Subcutaneous abdominal adipose tissue (tissue), 5 donors: ENCODE data around the gene C8G.

ENCODE experiments used
- H3K27ac ChIP-seq: one replicate; pipeline ENCODE4 v1.7.0; 2013; ENCODE audit warnings: low read depth, mild to moderate bottlenecking, inconsistent platforms, low read length, moderate library complexity
- H3K27me3 ChIP-seq, 5 donors: one replicate each; pipeline ENCODE4 v1.7.0; 2013; ENCODE audit warnings: low read length in 5 of 5, inconsistent platforms in 1 of 5; ENCODE audit not compliant: control insufficient read depth in 5 of 5, insufficient read depth in 4 of 5
- H3K36me3 ChIP-seq, 5 donors: one replicate each; pipeline ENCODE4 v1.7.0; 2013; ENCODE audit warnings: low read length in 5 of 5; ENCODE audit not compliant: control insufficient read depth in 5 of 5, insufficient read depth in 5 of 5
- H3K4me1 ChIP-seq, 5 donors: one replicate each; pipeline ENCODE4 v1.7.0; 2013; ENCODE audit warnings: low read length in 5 of 5, mild to moderate bottlenecking in 3 of 5, moderate library complexity in 1 of 5; ENCODE audit not compliant: control insufficient read depth in 5 of 5, insufficient read depth in 5 of 5
- H3K4me3 ChIP-seq, 5 donors: one replicate each; pipeline ENCODE4 v1.7.0; 2013; ENCODE audit warnings: low read length in 5 of 5, low read depth in 1 of 5
- H3K9ac ChIP-seq, 5 donors: one replicate each; pipeline ENCODE4 v1.7.0; 2013; ENCODE audit warnings: low read length in 5 of 5, mild to moderate bottlenecking in 4 of 5, moderate library complexity in 3 of 5
- H3K9me3 ChIP-seq, 5 donors: one replicate each; pipeline ENCODE4 v1.7.0; 2013; ENCODE audit warnings: low read length in 5 of 5; ENCODE audit not compliant: control insufficient read depth in 5 of 5
- donor health status: healthy.
- donor health status: healthy.
- donor health status: healthy.
- donor health status: healthy.
- donor health status: healthy.

Gene C8G

DNA sequence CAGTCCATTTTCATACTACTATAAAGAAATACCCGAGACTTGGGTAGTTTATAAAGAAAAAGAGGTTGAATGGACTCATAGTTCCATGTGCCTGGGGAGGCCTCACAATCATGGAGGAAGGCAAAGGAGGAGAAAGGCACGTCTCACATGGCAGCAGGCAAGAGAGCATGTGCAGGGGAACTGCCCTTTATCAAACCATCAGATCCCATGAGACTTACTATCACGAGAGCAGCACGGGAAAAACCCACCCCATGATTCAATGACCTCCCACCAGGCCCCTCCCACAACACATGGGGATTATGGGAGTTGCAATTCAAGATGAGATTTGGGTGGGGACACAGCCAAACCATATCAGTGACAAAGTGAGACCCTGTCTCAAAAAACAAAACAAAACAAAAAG, 38.8 kb upstream of the C8G start:
- peaks cover 0 to 46% (median 33%) of the 10 kb centered on the region in 5 donors for H3K36me3 ChIP-seq

DNA sequence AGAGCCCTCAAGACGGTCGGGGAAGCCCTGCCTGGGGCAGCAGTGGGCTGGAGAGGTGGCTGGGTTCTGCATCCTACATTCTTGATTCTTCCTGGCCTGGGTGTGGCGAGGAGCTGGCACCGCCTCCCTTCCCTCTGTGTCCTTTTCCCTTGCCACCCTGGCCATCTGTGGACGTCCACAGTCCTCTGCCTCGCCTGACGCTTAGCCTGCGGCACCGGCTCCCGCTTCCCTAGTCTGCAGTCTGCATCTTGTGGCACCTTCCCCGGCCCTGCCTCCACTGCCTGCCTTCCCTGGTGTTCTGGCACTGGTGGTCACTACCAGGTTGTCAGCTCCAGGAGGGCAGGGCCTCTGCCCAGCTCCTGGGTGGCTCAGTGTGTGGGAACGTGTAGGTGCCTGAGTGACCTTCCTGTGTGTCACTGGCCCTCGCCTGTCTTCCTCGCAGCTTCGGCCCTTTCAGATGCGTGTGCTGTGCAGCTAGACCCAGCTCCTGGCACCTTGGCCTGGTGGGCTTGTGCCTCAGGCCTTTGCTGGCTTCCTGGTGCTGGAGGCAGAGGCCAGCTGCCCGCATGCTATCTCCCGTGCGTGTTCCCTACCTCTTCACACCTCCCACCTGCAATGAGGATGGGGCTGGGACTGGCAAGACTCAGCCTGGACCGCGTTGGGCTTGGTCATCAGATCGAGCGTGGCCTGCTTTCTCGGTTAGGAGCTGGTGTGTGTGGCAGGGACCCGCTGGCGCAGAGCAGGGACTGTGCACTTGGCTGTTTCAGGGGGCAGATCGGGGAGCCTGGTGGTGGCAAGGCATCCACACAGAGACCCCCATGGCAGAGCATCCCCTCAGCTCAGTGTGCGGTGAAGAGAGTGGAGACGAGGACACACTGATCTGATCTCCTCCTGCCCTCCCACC, 37.8 kb upstream of the C8G start:
- Histone ChIP-seq H3K9me3 (no peaks in the 10 kb centered on the region), H3K4me1 (peaks cover 2 to 14% (median 13%) of the 10 kb centered on the region in 5 donors), H3K27me3 (no peaks in the 10 kb centered on the region), H3K27ac (no peak overlapping the region), H3K36me3 (peaks cover 0 to 45% (median 31%) of the 10 kb centered on the region in 5 donors), H3K9ac (no peak overlapping the region), H3K4me3 (no peak overlapping the region)

More for the DNA sequence above, 38.8 kb upstream of the C8G start:
- Histone ChIP-seq H3K9ac (no peak overlapping the region), H3K9me3 (no peaks in the 10 kb centered on the region), H3K27me3 (no peaks in the 10 kb centered on the region), H3K4me3 (no peak overlapping the region), H3K4me1 (peaks cover 5 to 24% (median 23%) of the 10 kb centered on the region in 5 donors), H3K27ac (no peak overlapping the region)

DNA sequence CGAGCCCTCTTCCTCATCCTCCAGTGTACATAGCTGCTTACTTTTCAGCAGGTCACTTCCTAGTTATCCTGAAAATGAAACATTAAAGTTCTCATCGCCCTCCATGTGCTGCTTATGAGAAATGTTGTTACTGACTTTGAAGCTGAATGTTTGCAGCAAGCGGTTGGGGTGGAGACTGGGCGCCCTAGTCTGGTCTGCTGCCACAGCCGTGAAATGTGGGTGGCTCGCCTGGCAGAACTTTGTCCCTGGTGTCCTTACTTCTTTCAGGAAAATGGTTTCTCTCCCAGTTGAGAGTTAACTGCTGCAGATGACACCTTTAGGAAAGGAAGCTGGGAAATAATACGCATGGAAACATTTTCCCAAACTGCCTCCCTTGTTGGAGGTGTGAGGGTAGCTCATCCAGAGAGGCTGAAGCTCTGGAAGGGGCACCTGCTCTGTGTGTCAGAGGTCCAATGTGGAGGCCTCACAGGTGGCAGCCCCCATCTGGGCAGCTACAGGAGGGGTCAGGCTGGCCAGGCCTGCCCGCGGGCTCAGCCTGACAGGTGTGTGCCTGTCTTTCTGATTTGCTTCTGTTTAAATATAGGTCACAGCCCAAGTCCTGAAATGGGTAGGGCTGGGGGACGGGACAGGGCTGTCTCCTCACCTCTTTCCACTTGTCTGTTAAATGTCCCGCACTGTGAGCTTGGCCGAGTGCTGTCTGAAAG, 34.7 kb upstream of the C8G start:
- Histone ChIP-seq H3K4me1 (no peaks in the 10 kb centered on the region), H3K27me3 (no peaks in the 10 kb centered on the region), H3K9ac (no peak overlapping the region), H3K9me3 (no peaks in the 10 kb centered on the region), H3K36me3 (peaks cover 0 to 68% (median 41%) of the 10 kb centered on the region in 5 donors), H3K4me3 (no peak overlapping the region), H3K27ac (no peak overlapping the region)

DNA sequence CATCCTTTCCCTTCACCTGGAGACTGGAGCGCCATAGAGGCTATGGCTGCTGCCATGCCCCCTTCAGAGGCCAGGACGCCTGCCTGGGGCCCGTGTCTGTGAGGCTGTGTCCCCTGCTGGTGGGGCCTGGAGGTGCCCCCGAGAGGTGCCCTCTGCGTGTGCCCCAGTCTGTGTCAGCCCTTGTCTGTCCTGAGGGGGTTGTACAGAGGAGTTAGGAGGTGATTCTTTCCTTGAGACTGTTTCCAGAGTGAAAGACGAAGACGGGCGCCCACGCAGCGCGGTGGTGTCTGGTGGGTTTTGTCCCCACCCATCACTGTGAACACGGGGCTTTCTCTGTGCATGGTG, 34.2 kb upstream of the C8G start:
- Histone ChIP-seq H3K4me1 (no peaks in the 10 kb centered on the region), H3K4me3 (no peak overlapping the region), H3K9ac (no peak overlapping the region), H3K27me3 (no peaks in the 10 kb centered on the region), H3K27ac (no peak overlapping the region), H3K36me3 (peaks cover 0 to 73% (median 46%) of the 10 kb centered on the region in 5 donors), H3K9me3 (no peaks in the 10 kb centered on the region)

DNA sequence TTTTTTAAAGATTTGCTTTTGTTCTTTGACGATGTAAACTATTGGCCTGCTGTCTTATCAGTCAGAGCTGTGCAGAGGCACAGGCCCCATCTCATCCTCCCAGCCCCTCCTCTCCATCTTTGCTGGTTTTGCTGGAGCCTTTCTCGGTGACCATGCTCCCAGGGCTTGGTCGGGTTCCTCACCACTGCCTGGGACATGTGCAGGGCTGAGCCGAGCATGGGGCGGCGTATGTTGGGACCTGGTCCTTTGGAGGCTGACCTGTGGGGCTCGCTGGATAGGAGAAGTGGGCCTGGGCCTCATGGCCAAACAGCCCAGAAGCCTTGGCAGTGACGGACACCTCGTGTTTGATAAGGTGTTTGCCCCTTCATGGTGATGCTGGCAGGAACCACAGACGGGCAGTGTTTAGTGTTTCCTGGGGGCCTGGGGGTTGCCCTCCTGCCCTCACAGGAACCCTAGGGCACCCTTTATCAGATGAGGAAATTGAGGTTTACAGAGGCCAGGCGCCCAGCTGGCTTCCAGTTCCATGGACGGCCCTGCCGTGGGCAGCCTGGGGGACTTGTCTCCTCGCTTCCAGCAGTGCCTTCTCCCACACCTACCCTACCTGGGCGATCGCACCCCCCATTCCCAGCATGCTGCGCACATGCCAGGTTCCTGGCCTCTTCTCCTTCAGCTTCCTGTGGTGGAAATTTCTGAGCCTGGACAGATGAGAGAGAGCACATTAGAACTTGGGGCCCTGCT, 31.2 kb upstream of the C8G start:
- no peak overlapping the region for H3K27ac ChIP-seq
- no peak overlapping the region for H3K9ac ChIP-seq
- H3K4me3 ChIP-seq = no peak overlapping the region
- no peaks in the 10 kb centered on the region for H3K9me3 ChIP-seq
- H3K36me3 ChIP-seq = peaks cover 0 to 76% (median 54%) of the 10 kb centered on the region in 5 donors
- H3K27me3 ChIP-seq = no peaks in the 10 kb centered on the region
- H3K4me1 ChIP-seq = no peaks in the 10 kb centered on the region

DNA sequence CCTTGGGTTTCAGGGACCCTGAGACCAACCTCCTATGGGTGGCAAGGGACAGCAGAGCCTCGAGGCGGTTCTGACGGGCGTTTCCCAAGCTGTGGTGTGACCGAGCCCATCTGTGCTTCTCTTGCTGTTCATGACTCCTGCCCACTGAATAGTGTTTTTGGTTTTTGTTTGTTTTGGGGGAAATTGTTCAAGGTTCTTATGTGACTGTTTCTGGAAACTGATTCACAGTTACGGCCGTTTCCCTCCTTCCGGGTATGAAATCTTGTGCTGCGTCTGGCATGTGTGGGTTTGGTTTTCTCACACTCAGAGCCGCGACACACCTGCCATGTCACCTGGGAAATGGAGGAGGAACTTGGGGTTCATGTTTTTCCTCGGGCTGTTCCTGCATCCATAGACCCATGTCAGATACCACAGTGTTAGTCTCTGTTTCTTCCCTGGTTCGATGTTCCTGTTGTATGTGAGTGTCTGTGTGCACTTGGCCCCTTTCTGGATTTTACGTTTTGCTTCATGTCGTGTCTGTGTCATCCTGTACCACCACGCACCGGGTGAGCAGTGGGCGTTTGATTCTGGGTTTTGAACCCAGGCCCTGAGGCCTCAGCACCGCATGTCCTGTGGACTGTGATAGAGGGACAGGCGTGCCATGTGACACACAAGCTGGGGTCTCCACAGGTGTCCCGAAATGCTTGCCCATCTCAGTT, 29.3 kb upstream of the C8G start:
- no peak overlapping the region for H3K4me3 ChIP-seq
- peaks cover 0 to 71% (median 52%) of the 10 kb centered on the region in 5 donors for H3K36me3 ChIP-seq
- no peaks in the 10 kb centered on the region for H3K4me1 ChIP-seq
- H3K27me3 ChIP-seq = no peaks in the 10 kb centered on the region
- H3K9ac ChIP-seq = no peak overlapping the region
- no peaks in the 10 kb centered on the region for H3K9me3 ChIP-seq
- no peak overlapping the region for H3K27ac ChIP-seq

DNA sequence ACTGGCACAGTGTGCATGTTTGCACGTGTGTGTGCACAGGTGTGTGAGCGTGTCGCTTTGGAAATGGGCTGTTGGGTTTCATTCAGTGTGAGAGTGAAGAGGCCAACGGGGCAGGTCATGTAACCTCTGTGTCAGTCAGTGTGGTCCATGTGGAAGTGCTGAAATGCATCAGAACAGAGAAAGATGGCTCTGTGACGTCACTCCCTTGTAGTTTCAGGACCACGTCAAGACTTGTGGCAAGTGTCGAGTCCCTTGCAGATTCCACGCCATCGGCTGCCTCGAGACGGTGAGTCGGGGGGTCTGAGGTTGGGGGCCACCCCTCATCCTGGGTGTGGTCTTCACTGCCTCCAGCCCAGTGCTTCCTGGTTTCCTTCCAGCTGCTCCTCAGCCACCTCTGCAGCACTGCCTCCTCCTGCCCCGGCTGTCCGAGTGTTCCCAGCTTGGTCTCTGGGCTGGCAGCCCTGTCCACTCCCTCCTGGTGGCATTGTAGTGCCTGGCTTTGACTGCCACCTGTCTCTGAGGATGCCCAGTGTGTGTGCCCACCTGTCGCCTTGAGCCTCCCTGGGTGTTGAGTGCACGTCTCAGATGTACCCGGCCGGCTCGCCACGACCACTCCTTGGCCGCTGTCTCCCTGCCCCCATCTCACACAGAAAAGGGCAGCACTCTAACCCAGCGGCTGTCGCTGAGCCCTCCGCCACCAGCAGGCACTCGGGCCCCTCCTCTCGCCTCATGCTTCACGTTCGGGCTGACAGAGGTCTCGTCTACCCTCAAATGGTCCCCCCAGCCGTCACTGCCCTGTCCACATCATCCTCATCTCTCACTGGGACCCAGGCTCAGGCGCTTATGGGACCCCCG, 28.5 kb upstream of the C8G start:
- H3K27me3 ChIP-seq = no peaks in the 10 kb centered on the region
- H3K9ac ChIP-seq = no peak overlapping the region
- H3K4me3 ChIP-seq = no peak overlapping the region
- H3K36me3 ChIP-seq = peaks cover 0 to 75% (median 55%) of the 10 kb centered on the region in 5 donors
- peaks cover 0 to under 1% (median 0%) of the 10 kb centered on the region in 5 donors for H3K4me1 ChIP-seq
- H3K27ac ChIP-seq = no peak overlapping the region
- no peaks in the 10 kb centered on the region for H3K9me3 ChIP-seq

DNA sequence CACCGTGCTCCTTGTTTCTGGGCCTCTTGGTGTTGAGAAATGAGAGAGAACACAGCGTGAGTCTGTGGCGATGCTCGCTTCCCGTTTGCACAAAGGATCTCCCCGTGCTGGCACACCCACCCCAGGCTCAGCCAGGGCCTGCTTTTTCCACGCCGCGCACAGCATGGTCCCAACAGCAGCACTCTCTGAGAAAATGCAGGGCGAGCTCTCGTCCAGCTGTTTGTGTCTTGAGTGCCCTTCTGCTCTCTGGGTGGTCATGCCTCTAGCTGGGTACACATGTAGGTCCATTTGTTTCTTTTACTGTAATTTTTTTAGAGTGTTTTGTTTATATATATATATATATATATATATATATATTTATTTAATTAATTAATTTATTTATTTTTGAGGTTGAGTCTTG, 27.1 kb upstream of the C8G start:
- no peak overlapping the region for H3K4me3 ChIP-seq
- H3K27me3 ChIP-seq = no peaks in the 10 kb centered on the region
- H3K27ac ChIP-seq = no peak overlapping the region
- H3K9ac ChIP-seq = no peak overlapping the region
- peaks cover 0 to 74% (median 59%) of the 10 kb centered on the region in 5 donors for H3K36me3 ChIP-seq
- H3K4me1 ChIP-seq = peaks cover 0 to 4% (median 0%) of the 10 kb centered on the region in 5 donors
- H3K9me3 ChIP-seq = no peaks in the 10 kb centered on the region

DNA sequence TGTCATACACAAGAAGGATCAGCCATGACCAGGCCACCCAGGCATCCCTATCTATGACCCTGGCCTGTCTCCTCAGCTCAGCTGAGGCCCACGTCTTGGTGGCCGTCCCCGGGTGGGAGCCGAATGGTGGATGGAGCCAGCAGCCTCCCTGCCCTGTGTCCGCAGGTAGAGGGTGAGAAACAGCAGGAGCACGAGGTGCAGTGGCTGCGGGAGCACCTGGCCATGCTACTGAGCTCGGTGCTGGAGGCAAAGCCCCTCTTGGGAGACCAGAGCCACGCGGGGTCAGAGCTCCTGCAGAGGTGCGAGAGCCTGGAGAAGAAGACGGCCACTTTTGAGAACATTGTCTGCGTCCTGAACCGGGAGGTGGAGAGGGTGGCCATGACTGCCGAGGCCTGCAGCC, 25.0 kb upstream of the C8G start:
- Histone ChIP-seq H3K27ac (no peak overlapping the region), H3K27me3 (no peaks in the 10 kb centered on the region), H3K9me3 (no peaks in the 10 kb centered on the region), H3K4me3 (no peak overlapping the region), H3K36me3 (peaks cover 0 to 63% (median 56%) of the 10 kb centered on the region in 5 donors), H3K9ac (no peak overlapping the region), H3K4me1 (peaks cover 0 to 15% (median 8%) of the 10 kb centered on the region in 5 donors)
